ENCODE results near the gene PTMS. TPM values are rescaled to one million over a fixed set of nuclear protein-coding genes. Genes with fewer than 3 reads are reported as not detected.

Gene PTMS
- total RNA-seq, 1 donor from 2014 or later, result 395 TPM

DNA sequence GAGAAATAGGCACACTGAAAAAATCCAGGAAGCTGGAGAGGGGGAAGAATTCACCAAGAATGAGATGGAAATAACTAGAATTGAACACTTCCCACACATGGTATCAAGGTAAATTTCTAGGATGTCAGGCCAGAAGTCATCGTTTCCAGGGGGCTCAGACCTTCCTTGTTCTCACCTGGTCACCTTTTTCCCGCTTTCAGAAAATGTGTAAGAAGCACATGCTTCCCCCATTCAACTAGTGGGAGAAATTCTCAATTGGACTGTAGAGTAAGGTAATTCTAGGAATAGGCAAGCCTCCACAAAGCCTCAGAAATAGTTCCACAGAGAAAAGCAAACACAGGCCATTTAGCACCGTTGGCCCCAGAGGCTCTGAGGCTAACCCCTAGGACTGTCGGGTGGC is 2.8 kb upstream of the PTMS start:
- peaks cover 5% of the 10 kb centered on the region for H3K9me3 Mint-ChIP-seq
- H3K27ac Mint-ChIP-seq, result peak overlapping the region; percentile 73
- H3K36me3 Mint-ChIP-seq, result peaks cover 4% of the 10 kb centered on the region
- H3K4me1 Mint-ChIP-seq (ENCODE audit: unreplicated experiment), result peaks cover 31% of the 10 kb centered on the region
- peaks cover 18% of the 10 kb centered on the region for H3K27me3 Mint-ChIP-seq
- H3K4me3 Mint-ChIP-seq, result peak overlapping the region; percentile 85
- TF ChIP-seq, protein P1, sequence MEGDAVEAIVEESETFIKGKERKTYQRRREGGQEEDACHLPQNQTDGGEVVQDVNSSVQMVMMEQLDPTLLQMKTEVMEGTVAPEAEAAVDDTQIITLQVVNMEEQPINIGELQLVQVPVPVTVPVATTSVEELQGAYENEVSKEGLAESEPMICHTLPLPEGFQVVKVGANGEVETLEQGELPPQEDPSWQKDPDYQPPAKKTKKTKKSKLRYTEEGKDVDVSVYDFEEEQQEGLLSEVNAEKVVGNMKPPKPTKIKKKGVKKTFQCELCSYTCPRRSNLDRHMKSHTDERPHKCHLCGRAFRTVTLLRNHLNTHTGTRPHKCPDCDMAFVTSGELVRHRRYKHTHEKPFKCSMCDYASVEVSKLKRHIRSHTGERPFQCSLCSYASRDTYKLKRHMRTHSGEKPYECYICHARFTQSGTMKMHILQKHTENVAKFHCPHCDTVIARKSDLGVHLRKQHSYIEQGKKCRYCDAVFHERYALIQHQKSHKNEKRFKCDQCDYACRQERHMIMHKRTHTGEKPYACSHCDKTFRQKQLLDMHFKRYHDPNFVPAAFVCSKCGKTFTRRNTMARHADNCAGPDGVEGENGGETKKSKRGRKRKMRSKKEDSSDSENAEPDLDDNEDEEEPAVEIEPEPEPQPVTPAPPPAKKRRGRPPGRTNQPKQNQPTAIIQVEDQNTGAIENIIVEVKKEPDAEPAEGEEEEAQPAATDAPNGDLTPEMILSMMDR (conservative IDR thresholded peaks at IDR 0.05), result no peak
- DNase-seq (ENCODE audit: extremely low spot score, unreplicated experiment), result no peak

DNA sequence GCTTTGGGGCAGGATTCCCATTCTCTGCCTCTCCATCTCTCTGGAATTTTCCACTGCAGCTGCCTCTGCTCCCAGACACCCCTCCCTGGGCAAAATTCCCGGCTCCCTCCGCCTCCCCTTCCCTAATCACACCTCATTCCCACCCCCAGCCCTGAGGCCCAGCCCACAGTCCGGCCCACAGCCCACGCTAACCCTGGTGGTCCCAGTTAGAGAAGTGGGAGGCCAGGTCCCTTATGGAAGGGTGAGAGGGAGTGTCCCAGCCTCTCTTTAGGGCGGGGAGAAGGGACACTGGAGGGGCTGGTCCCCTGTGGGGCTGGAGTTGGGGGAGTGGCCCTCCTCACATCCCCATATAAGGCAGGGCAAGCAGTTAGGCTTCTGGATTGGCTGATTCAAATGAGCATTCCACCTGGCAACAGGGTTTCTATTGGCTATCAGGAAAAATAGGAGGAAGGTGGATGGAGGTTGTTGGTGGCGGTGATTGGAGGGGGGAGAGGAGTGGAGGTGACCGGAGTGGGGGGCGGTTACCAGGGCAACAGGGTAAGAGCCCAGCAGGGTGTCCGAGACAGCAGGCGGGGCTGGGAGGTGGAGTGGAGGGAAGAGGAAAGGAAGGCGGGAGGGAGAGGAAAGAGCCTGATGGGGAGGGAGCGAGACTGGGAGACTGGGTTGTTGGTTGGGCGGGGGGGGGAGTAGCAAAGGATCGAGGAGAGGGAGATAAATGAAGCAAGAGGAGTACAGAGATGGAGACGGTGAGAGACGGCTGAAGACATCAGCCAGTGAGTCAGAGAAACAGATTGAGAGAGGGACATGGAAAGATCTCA is 1.9 kb upstream of the PTMS start:
- H3K36me3 Mint-ChIP-seq, result peaks cover 4% of the 10 kb centered on the region
- H3K4me1 Mint-ChIP-seq (ENCODE audit: unreplicated experiment), result peaks cover 40% of the 10 kb centered on the region
- H3K27ac Mint-ChIP-seq, result peak overlapping the region; percentile 73
- TF ChIP-seq, protein P1 (conservative IDR thresholded peaks at IDR 0.05), result no peak
- DNase-seq (ENCODE audit: extremely low spot score, unreplicated experiment), result peak; percentile 88
- peaks cover 5% of the 10 kb centered on the region for H3K9me3 Mint-ChIP-seq
- H3K4me3 Mint-ChIP-seq, result peak overlapping the region; percentile 85
- H3K27me3 Mint-ChIP-seq, result peaks cover 22% of the 10 kb centered on the region

DNA sequence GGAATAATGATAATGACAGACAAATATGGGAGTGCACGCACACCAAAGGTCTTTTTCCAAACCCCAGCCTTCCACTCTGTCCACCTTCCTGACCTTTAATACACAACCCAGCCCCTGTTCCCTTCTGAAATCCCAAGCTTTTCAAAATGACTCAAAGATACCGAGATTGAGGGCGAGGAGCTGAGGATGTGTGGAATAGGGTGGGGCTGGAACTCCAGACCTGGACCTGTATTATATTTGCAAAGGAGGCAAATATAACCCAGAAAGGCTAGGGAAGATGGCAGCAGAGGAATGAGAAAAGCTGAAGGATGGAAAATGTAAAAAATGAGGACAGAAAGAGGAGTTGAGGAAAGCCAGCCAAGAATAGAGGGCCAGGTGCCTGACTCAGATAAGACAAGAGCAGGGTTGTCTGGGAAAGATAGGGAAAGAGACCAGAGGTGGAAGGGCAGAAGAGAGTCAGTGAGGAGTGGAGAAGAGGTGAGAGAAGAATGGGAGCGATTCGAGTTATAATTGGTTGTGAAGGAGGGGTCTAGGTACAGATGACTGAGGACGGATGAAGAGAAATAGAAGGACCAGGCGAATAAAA is 1.0 kb upstream of the PTMS start:
- Mint-ChIP-seq H3K27me3 (peaks cover 22% of the 10 kb centered on the region), H3K4me1 (ENCODE audit: unreplicated experiment) (peaks cover 38% of the 10 kb centered on the region), H3K9me3 (peaks cover 5% of the 10 kb centered on the region), H3K4me3 (peak overlapping the region; percentile 85), H3K36me3 (peaks cover 4% of the 10 kb centered on the region), H3K27ac (peak overlapping the region; percentile 73)
- TF ChIP-seq, protein P1 (conservative IDR thresholded peaks at IDR 0.05), result no peak
- no peak for DNase-seq (ENCODE audit: extremely low spot score, unreplicated experiment)

DNA sequence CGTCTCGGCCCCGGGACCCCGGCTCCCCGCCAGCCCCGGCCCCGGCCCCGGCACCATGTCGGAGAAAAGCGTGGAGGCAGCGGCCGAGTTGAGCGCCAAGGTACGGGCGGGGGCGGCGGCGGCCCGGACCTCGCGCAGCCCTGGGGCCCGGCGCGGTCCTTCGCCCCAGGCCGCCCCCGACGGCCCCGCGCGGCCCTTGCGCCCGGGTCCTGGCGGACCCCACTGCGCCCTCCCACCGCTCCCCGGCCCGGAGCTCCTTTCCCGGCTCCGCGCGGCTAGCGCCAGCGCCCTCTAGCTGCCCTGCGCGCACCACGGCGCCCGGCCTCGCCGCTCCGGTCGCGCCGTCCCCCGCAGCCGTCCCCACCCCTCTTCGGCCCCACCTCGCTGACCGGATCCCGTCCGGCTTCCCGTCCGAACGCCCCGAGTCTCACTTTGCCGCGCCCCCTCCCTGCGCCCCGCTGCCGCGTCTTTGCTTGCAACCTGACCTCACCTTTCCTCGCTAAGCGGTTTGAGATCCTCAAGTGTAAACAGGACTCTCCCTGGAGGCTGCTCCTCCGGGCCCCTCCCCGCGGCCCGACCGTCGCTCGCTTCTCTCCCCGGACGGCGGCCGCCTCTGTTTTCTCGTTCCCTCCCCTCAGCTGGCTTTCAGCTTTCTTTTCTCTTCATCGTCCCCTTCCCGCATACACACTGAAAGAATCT is 637 bp downstream of the PTMS start:
- Mint-ChIP-seq H3K27ac (peak overlapping the region; percentile 96), H3K9me3 (peaks cover 5% of the 10 kb centered on the region), H3K4me1 (ENCODE audit: unreplicated experiment) (peaks cover 42% of the 10 kb centered on the region), H3K36me3 (peaks cover 9% of the 10 kb centered on the region), H3K27me3 (peaks cover 30% of the 10 kb centered on the region), H3K4me3 (peak overlapping the region; percentile 97)
- peak; percentile 84 for DNase-seq (ENCODE audit: extremely low spot score, unreplicated experiment)
- TF ChIP-seq, protein P1 (conservative IDR thresholded peaks at IDR 0.05), result peak; percentile 77

DNA sequence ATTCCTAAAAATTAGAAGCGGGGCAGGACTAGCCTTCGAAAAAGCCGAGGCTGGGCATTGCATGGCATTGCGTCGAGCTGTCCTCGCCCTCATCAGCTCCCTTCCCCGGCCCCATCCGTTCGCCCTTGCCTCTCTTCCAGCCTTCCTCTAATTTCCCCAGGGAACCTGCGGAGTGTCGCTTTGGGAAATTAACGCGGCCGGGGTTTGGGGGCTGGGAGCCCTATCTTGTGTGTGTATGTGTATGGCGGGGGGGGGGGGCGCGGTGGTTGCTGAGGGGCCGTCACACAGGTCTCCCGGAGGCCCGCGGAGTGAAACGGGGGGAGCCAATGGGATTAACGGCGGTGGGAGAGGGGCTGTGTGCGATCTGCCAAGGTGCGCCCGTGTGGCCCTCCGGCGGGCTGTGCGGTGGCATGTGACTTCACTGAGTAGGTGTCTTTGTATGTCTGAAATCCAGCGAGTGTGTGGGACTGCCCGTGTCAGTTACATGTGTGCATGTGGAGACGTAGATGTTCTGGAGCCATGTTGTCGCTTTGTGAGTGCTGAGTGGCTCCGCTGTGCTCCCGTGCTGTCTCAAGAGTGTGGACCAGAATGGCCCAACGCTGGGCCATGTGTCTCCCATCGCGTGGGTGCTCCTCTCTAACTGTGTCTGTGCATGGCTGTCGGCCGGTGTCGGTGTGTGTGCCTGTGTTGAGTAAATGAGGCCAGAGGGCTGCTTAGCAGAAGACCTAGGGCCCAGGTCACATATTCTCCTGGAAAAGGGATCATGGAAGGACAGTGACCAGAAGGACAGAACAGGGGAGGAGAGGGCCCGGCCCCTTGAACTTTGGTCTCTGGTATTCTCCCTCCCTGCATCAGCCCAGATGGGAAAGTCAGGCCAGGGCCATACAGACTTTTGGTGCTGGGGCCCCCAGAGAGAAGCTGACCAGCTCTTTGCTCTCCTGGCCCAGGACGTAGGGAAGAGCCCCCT is 1.5 kb downstream of the PTMS start:
- Mint-ChIP-seq H3K9me3 (no peaks in the 10 kb centered on the region), H3K4me3 (peak overlapping the region; percentile 97), H3K27ac (peak overlapping the region; percentile 96), H3K36me3 (peaks cover 12% of the 10 kb centered on the region), H3K4me1 (ENCODE audit: unreplicated experiment) (peaks cover 45% of the 10 kb centered on the region), H3K27me3 (peaks cover 36% of the 10 kb centered on the region)
- TF ChIP-seq, protein P1 (conservative IDR thresholded peaks at IDR 0.05), result no peak
- no peak for DNase-seq (ENCODE audit: extremely low spot score, unreplicated experiment)

All from type B pancreatic cell (in vitro differentiated cells).